ENCODE results near the gene SFXN1. TPM values are rescaled to one million over a fixed set of nuclear protein-coding genes. Genes with fewer than 3 reads are reported as not detected.

Gene SFXN1
- total and polyA plus RNA-seq, 4 donors = 47.3 to 241 (median 53.7) TPM

- Histone ChIP-seq H3K36me3 (ENCODE audit: control insufficient read depth in 4 of 4, insufficient read depth in 3 of 4, low read depth in 1 of 4, low read length in 3 of 4) (no peaks in the 10 kb centered on the region), H3K4me3 (ENCODE audit: low read depth in 1 of 3, low read length in 3 of 3) (no peak overlapping the region), H3K27ac (ENCODE audit: low read depth in 1 of 2, low read length in 2 of 2) (no peak overlapping the region), H3K9ac (ENCODE audit: low read depth in 1 of 2, low read length in 2 of 2) (no peak overlapping the region), H3K9me3 (ENCODE audit: control insufficient read depth in 4 of 4, low read length in 3 of 4) (no peaks in the 10 kb centered on the region), H3K27me3 (ENCODE audit: control insufficient read depth in 4 of 4, insufficient read depth in 4 of 4, low read length in 3 of 4) (no peaks in the 10 kb centered on the region), H3K4me1 (ENCODE audit: control insufficient read depth in 4 of 4, insufficient read depth in 4 of 4, low read length in 3 of 4) (peaks cover 0 to 5% (median 2%) of the 10 kb centered on the region in 4 donors)
- DNase-seq (ENCODE audit: low spot score) = no peak
- 50% methylated on average over 7 of the region's 7 CpGs for WGBS
- TF ChIP-seq HNF4A (conservative IDR thresholded peaks at IDR 0.05) (no peak), FOXA1 (IDR thresholded peaks at IDR 0.05) (no peak), MAX (IDR thresholded peaks at IDR 0.05) (no peak), ZBTB33 (IDR thresholded peaks at IDR 0.05) (no peak), RAD21 (IDR thresholded peaks at IDR 0.05) (peak; percentile 66 to 72), GABPA (IDR thresholded peaks at IDR 0.05 in 1 of 2, conservative IDR thresholded peaks at IDR 0.05 in 1 of 2) (no peak), RXRA (IDR thresholded peaks at IDR 0.05) (no peak), ATF3 (IDR thresholded peaks at IDR 0.05) (no peak), HNF4G (IDR thresholded peaks at IDR 0.05) (no peak), CTCF (IDR thresholded peaks at IDR 0.05; ENCODE audit: low read depth, low read length, missing input control) (peak; percentile 41), TAF1 (conservative IDR thresholded peaks at IDR 0.05) (no peak), FOXA2 (IDR thresholded peaks at IDR 0.05) (no peak), JUND (IDR thresholded peaks at IDR 0.05) (no peak)
Measured at GRCh38 chr5:175460126-175460525, 18.2 kb upstream of the SFXN1 start.

GRCh38 chr5:175460552-175460951 lies 17.8 kb upstream of the SFXN1 start:
- H3K9me3 ChIP-seq (ENCODE audit: control insufficient read depth in 4 of 4, low read length in 3 of 4) = no peaks in the 10 kb centered on the region
- TF ChIP-seq HNF4A (conservative IDR thresholded peaks at IDR 0.05) (no peak), HNF4G (IDR thresholded peaks at IDR 0.05) (no peak)
- no peak overlapping the region for H3K4me3 ChIP-seq (ENCODE audit: low read depth in 1 of 3, low read length in 3 of 3)
- no peak overlapping the region for H3K27ac ChIP-seq (ENCODE audit: low read depth in 1 of 2, low read length in 2 of 2)
- no peak for DNase-seq (ENCODE audit: low spot score)
- no peaks in the 10 kb centered on the region for H3K27me3 ChIP-seq (ENCODE audit: control insufficient read depth in 4 of 4, insufficient read depth in 4 of 4, low read length in 3 of 4)
- no peaks in the 10 kb centered on the region for H3K36me3 ChIP-seq (ENCODE audit: control insufficient read depth in 4 of 4, insufficient read depth in 3 of 4, low read depth in 1 of 4, low read length in 3 of 4)
- H3K9ac ChIP-seq (ENCODE audit: low read depth in 1 of 2, low read length in 2 of 2) = no peak overlapping the region
- H3K4me1 ChIP-seq (ENCODE audit: control insufficient read depth in 4 of 4, insufficient read depth in 4 of 4, low read length in 3 of 4) = peaks cover 0 to 5% (median 2%) of the 10 kb centered on the region in 4 donors
- WGBS = 75% methylated on average over 2 of the region's 2 CpGs

DNA sequence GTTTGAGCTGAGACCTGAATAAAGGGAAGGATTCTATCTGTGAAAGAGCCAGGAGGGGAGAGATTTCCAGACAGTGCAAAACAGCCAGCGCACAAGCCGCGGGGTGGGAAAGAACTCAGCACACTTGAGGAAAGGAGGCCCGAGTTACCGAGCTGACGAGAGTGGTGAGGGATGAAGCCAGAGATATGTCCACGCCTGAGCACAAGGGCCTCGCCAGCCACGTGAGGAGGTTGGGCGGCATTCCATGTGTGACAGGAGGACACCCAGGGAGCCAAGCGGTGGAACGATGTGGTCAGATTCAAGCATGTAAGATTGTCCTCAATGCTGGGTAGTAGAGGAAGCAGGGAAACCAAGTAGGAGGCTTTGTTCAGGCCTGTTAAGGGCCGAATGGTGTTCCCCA lies 17.0 kb upstream of the SFXN1 start:
- H3K9me3 ChIP-seq (ENCODE audit: control insufficient read depth in 4 of 4, low read length in 3 of 4) = no peaks in the 10 kb centered on the region
- H3K4me3 ChIP-seq (ENCODE audit: low read depth in 1 of 3, low read length in 3 of 3) = no peak overlapping the region
- H3K9ac ChIP-seq (ENCODE audit: low read depth in 1 of 2, low read length in 2 of 2) = no peak overlapping the region
- H3K27ac ChIP-seq (ENCODE audit: low read depth in 1 of 2, low read length in 2 of 2) = no peak overlapping the region
- H3K4me1 ChIP-seq (ENCODE audit: control insufficient read depth in 4 of 4, insufficient read depth in 4 of 4, low read length in 3 of 4) = peaks cover 0 to 8% (median 4%) of the 10 kb centered on the region in 4 donors
- WGBS = 91% methylated on average over 13 of the region's 13 CpGs
- H3K27me3 ChIP-seq (ENCODE audit: control insufficient read depth in 4 of 4, insufficient read depth in 4 of 4, low read length in 3 of 4) = no peaks in the 10 kb centered on the region
- no peaks in the 10 kb centered on the region for H3K36me3 ChIP-seq (ENCODE audit: control insufficient read depth in 4 of 4, insufficient read depth in 3 of 4, low read depth in 1 of 4, low read length in 3 of 4)
- no peak for DNase-seq (ENCODE audit: low spot score)
- TF ChIP-seq YY1 (IDR thresholded peaks at IDR 0.05) (no peak), ZBTB33 (IDR thresholded peaks at IDR 0.05) (no peak), FOXA2 (IDR thresholded peaks at IDR 0.05) (no peak), HNF4A (conservative IDR thresholded peaks at IDR 0.05) (no peak), JUND (IDR thresholded peaks at IDR 0.05) (no peak), GABPA (IDR thresholded peaks at IDR 0.05 in 1 of 2, conservative IDR thresholded peaks at IDR 0.05 in 1 of 2) (no peak), RXRA (IDR thresholded peaks at IDR 0.05) (no peak), NR2F2 (IDR thresholded peaks at IDR 0.05) (no peak), RAD21 (IDR thresholded peaks at IDR 0.05) (no peak), FOXA1 (IDR thresholded peaks at IDR 0.05) (no peak), ATF3 (IDR thresholded peaks at IDR 0.05) (no peak), EGR1 (IDR thresholded peaks at IDR 0.05; ENCODE audit: low read depth in 2 of 2) (no peak), REST (IDR thresholded peaks at IDR 0.05) (no peak), TAF1 (conservative IDR thresholded peaks at IDR 0.05) (no peak), HNF4G (IDR thresholded peaks at IDR 0.05) (no peak)

All from liver (tissue), 9 donors.